SH-SY5Y (cell line): Measurements from ENCODE around the gene SRPK3.

ENCODE experiments used
- GATA2 ChIP-seq: IDR thresholded peaks from 2 replicates; pipeline ENCODE4 v1.6.1; 2011; ENCODE audit warnings: mild to moderate bottlenecking, low read depth, low read length
- GATA3 ChIP-seq: IDR thresholded peaks from 2 replicates; pipeline ENCODE4 v1.6.1; 2011; ENCODE audit warnings: low read depth, mild to moderate bottlenecking, low read length, moderate library complexity

DNA sequence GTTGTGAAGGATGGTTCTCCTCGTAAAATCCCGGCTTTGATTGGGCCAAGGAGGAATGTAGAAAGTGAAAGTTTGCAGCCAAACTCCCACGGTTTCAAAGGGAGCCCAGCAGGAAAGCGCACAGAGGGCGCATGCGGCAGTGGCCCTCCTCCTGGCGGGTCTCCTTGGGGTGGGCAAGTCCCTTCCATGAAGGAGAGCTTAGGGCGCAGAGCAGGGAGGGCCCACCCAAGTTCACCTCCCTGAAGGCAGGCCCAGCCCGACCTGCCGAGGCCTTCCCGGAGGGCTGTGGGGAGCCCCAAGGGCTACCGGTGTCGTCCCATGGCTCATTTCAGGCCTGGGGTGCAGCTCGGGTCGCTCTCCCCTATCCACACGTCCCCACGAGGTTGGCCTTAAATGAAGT lies 47.5 kb downstream of the SRPK3 start:
- TF ChIP-seq GATA2 (no peak), GATA3 (no peak)
